Iris pigment epithelial cell (primary cell): Measurements from ENCODE around the gene RREB1.

Experiments
- DNase-seq: peaks from one replicate; pipeline ENCODE4 v3.0.0-alpha.2; 2011; ENCODE audit warnings: low read depth

Gene RREB1

DNA sequence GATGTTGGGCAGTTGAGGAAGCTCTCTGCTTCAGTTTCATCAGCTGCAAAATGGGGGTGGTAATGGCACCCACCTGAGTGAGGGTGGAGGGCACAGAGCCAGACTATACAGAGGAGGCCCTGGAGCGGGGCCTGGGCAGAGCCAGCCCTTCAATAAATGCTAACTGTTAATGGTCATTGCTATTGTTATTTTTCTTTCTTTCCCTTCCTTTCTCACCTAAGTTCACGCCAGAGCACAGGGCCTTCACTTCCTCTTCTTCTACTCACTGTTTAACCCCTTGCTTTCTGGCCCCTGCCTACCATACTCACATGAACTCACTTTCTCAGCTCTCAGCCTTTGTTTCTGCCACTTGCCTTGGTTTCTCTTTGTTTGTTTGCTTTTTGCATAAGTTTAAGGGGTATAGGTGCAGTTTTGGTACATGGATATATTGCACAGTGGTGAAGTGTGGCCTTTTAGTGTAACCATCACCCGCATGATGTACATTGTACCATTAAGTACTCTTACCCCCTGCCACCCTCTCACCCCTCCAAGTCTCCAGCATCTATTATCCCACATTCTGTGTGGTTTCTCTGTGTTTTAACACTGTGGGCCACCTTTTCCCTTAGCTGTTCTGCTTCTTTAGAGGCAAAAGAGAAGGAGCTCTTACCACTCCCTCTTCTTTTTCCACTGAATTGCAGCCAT lies 7.5 kb upstream of the RREB1 start:
- no peak for DNase-seq

- no peak for DNase-seq
These were observed 7.0 kb upstream of the RREB1 start for GRCh38 chr6:7100753-7101081.

GRCh38 chr6:7101290-7101689 lies 6.5 kb upstream of the RREB1 start:
- DNase-seq = no peak

- DNase-seq = no peak
These were observed 3.0 kb upstream of the RREB1 start for GRCh38 chr6:7104752-7105151.

DNA sequence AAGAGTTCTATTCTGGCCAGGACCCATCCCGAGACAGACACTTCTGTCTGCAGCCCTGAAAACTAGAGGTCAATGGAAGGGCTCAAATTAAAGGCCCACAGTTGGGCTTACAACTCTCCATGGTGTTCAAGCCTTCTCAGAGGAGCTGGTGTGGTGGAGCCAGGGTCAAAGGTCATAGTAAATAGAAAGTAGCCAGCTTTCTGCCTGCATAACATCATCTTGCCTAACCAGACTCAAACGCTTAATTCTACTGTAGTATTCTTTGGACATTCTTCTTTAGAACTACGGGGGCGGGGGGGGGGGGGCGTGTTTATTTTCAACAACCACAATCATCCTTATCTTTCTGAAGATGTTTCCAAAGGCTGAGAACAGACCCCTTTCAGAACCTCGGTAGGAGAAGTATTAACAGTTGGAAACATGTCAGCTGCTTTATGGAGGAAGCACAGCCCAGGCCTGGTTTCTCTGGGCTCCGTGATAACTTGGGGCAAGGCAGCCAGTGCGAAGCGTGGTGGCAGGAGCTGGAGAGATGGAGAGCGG lies 1.5 kb upstream of the RREB1 start:
- peak; percentile 65 for DNase-seq

DNA sequence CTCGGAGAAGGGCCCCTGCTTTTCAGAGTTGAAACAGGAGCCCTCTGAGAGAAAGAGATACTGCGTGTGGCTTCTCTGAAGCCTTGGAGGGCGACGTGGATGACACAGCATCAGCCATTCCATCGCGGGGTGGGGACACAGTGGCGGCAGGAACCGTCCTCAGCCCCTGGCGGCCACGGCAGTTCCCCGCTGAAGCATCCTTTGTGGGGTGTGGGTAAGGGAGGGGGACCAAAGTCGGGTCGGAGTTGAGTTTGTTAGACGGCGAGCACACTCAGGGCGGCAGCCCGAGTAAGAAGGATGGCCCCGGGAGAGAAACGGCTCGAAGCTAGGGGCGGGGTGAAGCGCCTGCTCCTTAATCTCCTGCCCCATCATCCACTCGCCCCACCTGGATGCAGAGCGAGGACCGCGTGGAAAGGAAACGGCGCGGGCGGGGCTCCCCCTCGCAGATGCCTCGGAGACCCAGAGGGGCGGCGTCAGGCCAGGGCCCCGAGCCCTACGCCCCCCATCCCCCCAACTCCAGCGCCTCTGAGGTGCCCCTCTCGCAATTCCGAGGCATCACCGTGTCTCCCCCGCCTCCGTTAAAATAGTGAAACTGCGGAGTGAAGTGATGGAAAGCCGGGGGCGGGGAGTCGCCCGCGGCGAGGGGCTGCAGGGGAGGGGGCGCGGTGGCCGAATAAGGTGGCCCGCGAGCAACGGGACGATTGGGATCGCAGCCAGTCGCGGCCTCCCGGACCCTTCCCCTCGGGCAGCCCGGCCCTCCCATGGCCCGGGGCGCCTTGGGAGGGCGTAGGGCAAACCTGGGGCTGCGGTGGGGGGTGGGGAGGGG lies 796 bp upstream of the RREB1 start:
- DNase-seq = peak; percentile 21

GRCh38 chr6:7108196-7108963 lies 619 bp downstream of the RREB1 start:
- peak; percentile 65 for DNase-seq

- peak; percentile 87 for DNase-seq
These were observed 1.4 kb downstream of the RREB1 start for GRCh38 chr6:7108964-7109836.

GRCh38 chr6:7110092-7110792 lies 2.5 kb downstream of the RREB1 start:
- DNase-seq = no peak

DNA sequence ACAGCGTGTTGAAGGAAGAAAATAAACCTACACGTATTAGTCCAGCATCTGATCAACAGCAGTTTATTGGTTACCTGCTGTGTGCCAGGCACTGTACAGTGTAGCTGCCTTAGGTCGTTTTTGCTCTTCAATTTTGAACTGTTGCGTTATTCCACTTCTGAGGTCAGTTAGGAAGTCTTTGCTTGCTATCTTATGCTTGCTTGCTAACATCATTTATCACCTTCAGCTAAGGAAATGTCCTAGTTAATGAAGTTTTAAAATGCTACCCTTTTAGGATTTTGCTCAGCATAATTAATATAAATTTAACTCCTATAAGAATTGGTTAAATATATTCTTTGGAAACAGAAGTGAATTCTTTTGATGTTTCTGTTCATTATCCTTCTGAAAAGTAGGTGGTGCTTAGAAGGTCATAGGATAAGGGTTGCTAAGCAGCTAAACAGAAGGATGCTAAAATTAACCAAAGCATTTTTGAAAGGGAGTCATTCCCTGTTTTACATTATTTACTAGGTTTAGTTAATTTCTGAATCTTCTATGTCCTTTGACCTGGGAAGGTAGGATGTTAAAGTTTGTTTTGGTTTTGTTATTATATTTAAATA lies 3.4 kb downstream of the RREB1 start:
- DNase-seq = no peak

- DNase-seq = no peak
These were observed 4.4 kb downstream of the RREB1 start for GRCh38 chr6:7112171-7112570.

- DNase-seq = no peak
These were observed 5.1 kb downstream of the RREB1 start for GRCh38 chr6:7112741-7113313.

DNA sequence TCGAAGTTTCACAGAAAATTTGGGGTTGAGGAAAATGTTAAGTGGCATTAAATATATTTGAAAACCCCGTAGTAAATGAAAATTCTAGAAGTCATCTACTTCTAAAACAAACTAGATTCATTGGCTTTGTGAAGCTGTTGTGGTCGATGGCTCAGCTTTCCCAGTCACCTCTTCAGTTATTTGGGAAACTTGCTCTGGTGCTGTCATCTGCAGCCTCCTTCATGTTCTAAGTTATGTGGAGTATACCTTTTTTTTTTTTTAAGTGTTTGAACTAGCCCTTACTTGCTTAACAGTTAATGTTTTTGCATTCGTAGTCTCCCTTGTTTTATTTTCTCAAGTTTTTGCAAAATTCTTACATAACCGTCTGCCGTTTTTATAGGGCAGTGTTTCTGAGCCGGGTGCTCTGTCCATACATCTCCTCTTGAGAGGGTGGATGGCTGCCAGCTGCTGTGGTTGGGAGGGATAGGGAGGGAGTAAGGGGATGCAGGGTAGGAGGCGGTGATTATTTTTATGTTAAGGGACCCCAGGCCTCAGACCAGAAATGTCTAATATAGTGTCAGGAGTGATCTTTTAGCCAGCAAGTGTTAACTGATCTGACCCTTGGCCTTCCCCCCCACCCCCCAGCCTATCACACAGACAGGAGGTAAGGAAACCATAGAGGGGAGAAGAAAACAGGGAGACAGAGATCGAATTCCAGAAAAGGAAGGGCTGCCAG lies 7.1 kb downstream of the RREB1 start:
- no peak for DNase-seq

- no peak for DNase-seq
These were observed 7.9 kb downstream of the RREB1 start for GRCh38 chr6:7115543-7116231.

DNA sequence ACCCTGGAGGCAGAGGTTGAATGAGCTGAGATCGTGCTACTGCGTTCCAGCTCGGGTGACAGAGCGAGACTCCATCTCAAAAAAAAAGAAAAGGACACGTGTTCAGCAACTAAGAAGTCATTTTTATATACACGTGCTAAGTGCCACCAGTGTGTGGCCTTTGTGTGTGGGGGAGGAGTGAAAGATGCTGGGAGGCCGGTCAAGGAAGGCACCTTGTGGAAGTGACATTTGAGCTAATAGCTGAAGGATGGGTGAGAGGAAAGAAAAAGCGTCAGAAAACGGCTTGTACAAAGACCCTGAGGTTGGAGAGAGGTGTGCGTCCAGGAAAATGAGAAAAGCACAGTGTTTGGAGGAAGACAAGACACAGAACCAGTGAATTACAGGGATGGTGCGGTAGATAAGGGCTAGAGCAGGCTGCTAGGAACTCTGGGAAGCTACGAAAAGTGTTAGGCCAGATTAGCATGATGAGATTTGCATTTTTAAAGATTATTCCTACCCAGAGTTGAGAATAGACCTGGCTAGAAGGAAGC lies 11.6 kb downstream of the RREB1 start:
- DNase-seq = no peak

DNA sequence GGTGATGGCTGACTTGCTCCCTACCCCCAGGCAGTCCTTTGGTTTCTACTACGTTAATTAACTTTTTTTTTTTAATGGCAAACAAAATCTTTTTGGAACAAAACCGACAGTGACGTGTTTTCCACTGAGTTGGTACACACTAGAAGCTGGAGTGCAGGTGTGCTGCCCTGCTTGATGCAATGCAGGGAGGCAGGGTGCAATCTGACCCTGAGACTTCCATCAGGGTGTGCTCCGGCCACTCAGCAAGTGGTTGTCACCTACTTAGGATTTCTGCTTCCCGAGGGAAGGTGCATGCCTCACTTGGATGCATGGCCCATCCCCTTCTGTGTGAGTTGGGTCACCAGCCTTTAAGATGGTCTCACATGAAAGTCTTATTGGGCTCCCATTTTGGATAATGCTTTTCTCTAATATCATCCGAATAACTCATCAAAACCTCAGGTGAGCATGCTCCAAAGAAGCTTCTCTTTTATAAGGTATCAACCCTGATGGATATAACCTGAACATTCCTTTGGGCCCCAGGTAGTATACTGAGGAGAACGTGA lies 14.0 kb downstream of the RREB1 start:
- no peak for DNase-seq

- DNase-seq = no peak
These were observed 14.9 kb downstream of the RREB1 start for GRCh38 chr6:7122684-7123083.

GRCh38 chr6:7124114-7124513 lies 16.4 kb downstream of the RREB1 start:
- no peak for DNase-seq
